HG02938 (cell line): Measurements from ENCODE around the gene FAAP20.
A peak's percentile ranks its signal among the peaks of the same experiment; 100 is the strongest.

Source experiments
- ATAC-seq: cut with Tn5 transposase; IDR thresholded peaks from one replicate; pipeline ENCODE4 v1.9.1; 2021; ENCODE audit warnings: mild to moderate bottlenecking, moderate library complexity; ENCODE audit not compliant: unreplicated experiment

The FAAP20 gene

GRCh38 chr1:2230781-2231531 lies 36.4 kb upstream of the FAAP20 start:
- no peak for ATAC-seq

GRCh38 chr1:2229911-2230731 lies 35.5 kb upstream of the FAAP20 start:
- no peak for ATAC-seq

GRCh38 chr1:2229037-2229864 lies 34.7 kb upstream of the FAAP20 start:
- no peak for ATAC-seq

GRCh38 chr1:2228694-2229036 lies 34.1 kb upstream of the FAAP20 start:
- ATAC-seq = no peak

- peak; percentile 3 for ATAC-seq
These were observed 33.6 kb upstream of the FAAP20 start, which contains the start of gene SKI for GRCh38 chr1:2228157-2228594. Gene SKI (plus strand): TSS chr1:2228319. CDS start chr1:2228767, 448 bp downstream.

GRCh38 chr1:2227346-2228156 lies 33.0 kb upstream of the FAAP20 start:
- peak; percentile 73 for ATAC-seq

GRCh38 chr1:2226525-2227345 lies 32.2 kb upstream of the FAAP20 start:
- no peak for ATAC-seq

- no peak for ATAC-seq
These were observed 30.3 kb upstream of the FAAP20 start for GRCh38 chr1:2224631-2225428.

GRCh38 chr1:2224170-2224584 lies 29.6 kb upstream of the FAAP20 start:
- ATAC-seq = no peak

- no peak for ATAC-seq
These were observed 26.7 kb upstream of the FAAP20 start for GRCh38 chr1:2221271-2221670.

GRCh38 chr1:2216767-2217058 lies 22.1 kb upstream of the FAAP20 start:
- ATAC-seq = no peak

- ATAC-seq = no peak
These were observed 21.6 kb upstream of the FAAP20 start for GRCh38 chr1:2215909-2216766.

GRCh38 chr1:2215329-2215728 lies 20.8 kb upstream of the FAAP20 start:
- no peak for ATAC-seq

GRCh38 chr1:2214541-2215241 lies 20.1 kb upstream of the FAAP20 start:
- ATAC-seq = no peak

- ATAC-seq = no peak
These were observed 19.3 kb upstream of the FAAP20 start for GRCh38 chr1:2213576-2214505.
